ENCODE results near the gene GINS2.

GINS2 gene

GRCh38 chr16:85637061-85637807 lies 51.5 kb downstream of the GINS2 start:
- peak in 1 of 2 experiments; percentile 64 for DNase-seq

GRCh38 chr16:85636234-85636812 lies 52.4 kb downstream of the GINS2 start:
- DNase-seq = no peak

- DNase-seq = no peak
Measured at GRCh38 chr16:85635545-85636140, 53.1 kb downstream of the GINS2 start.

GRCh38 chr16:85634747-85635544 lies 53.8 kb downstream of the GINS2 start:
- DNase-seq = peak in 1 of 2 experiments; percentile 36

GRCh38 chr16:85633888-85634287 lies 54.9 kb downstream of the GINS2 start:
- no peak for DNase-seq

GRCh38 chr16:85633438-85633743 lies 55.4 kb downstream of the GINS2 start:
- no peak for DNase-seq

DNA sequence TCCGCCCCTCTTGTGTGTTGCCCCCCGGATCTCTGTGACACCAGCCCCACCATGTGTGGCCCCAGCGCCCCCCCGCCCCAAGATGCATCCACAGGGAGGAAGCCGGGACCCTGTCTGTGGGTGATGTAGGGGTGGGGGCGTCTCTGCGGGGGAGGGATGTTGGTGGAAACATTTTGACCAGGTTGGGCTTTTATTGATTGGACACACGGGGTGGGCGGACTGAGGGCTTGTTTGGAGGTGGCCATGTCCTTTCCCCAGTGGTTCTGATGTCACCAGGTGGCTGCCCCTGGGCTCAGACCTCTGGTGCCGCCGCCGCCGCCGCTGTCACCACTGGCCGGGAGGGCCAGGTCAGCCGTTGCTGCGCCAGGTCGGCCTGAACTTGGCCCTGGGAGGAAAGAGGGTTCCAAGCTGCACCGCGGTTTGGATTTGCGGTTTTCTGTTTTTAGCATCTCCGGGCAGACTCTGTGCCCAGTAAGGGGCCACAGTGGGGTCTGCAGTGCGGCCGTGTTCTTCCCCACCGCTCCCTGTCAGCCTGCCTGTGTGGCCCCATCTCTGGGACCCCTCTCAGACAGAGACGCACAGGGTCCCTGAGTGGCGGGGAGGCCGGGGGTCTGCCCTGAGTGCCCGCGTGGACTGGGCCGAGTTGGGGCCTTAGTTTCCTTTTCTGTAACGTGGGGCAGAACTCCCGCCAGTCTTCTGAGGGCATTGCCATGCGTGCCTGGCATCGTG lies 55.9 kb downstream of the GINS2 start:
- no peak for DNase-seq

- DNase-seq = no peak
Measured at GRCh38 chr16:85631802-85632393, 56.9 kb downstream of the GINS2 start.

- DNase-seq = no peak
Measured at GRCh38 chr16:85631230-85631629, 57.5 kb downstream of the GINS2 start.

DNA sequence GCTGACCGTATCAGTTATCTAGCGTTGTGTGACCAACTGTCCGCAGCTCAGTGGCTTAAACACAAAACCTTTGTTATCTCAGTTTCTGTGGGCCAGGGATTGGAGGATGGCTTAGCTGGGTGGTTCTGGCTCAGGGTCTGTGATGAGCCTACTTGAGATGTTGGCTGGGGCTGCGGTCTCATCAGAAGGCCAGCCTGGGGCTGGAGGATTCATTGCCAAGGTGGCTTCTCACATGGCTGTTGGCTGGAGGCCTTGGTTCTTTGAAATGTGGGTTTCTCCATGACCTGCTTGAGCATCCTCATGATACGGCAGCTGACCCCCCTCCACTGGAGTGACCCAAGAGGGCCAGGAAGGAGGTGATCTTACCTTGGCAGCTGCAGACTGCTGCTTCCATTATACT lies 58.9 kb downstream of the GINS2 start:
- no peak for DNase-seq

GRCh38 chr16:85629326-85629725 lies 59.4 kb downstream of the GINS2 start:
- DNase-seq = no peak

DNA sequence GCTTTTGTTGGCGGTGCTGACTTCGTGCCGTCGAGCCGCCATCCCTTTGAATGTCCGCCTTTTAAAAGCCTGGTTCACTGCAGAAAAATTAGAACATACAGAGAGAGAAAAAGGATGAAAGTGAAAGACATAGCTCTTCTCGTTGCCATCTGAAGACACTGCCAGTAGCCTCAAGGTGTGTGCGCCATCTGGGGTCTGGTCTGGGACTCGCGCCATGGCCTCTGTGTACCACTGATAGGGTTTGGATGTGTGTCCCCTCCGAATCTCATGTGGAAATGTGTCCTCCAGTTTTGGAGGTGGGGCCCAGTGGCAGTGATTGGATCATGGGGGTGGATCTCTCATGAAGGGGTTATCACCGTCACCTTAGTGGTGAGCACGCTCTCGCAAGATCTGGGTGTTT lies 60.1 kb downstream of the GINS2 start:
- DNase-seq = no peak

DNA sequence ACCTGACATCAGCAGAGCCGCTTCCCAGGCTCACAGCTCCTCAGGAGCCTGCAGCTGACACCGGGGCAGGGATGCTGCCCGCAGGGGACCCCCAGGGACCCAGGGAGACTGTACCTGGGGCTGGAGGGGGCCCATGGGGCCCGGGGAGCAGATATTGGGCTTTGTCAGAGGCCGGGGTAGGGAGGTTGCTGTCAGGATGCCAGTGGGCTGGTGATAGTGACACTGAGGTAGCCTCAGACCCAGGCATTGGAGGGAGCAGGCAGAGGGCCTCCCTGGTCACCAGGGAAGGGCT lies 60.5 kb downstream of the GINS2 start:
- no peak for DNase-seq

DNA sequence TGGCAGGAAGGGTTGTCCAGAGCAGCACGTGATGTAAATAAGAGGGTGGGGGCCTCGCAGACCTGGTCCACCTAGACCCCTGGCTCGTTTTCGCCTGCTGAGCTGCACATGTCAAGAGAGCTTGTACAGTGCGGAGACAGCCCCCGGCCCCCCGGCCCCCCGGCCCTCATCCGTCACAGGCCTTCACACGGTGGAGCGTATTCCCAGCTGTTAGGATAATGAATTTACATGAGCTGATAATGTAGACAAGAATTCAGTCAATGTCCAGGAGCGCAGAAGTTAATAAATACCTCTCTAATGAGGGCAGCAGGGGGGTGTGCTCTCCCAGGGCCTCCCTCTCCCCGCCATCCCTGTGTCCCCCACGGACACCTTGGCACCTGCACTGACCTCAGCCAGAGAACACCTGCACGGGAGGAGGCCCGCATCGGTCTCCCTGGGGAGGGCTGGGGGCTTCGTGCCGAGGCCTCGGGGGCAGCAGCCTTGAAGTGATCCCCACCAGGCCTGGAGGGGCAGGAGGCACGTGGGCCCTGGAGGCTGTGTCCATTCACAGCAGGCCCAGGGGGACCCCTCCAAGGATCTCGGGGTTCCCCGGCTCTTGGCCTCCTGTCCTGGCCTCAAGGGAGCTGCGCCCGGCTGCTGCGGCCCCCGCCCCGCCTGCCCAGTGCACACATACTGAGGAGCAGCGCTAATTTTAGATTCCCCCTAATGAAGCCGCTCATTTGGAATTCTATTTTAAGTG lies 61.1 kb downstream of the GINS2 start:
- DNase-seq = no peak

DNA sequence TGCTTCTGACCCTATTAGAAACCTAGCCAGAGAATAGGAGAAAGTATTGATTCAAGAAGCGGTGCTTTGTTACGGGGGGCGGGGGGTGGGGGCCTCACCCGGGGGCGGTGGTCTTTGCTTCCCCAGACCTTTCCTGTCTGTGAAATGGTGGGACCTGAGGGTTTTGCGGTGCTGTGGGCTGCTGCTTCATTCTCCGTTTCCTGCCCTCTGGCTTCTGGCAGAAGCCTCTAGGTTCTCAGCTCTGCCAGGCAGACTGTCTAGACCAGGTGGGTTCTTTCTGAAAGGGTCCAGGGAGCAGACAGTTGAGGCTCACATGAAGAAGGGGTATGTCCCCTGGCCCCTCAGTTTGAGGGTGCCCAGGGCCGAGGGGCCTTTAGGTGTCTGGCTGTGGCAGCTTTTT lies 61.7 kb downstream of the GINS2 start:
- no peak for DNase-seq

Data from NCI-H526 (cell line).